ENCODE data around the gene COQ4.

DNA sequence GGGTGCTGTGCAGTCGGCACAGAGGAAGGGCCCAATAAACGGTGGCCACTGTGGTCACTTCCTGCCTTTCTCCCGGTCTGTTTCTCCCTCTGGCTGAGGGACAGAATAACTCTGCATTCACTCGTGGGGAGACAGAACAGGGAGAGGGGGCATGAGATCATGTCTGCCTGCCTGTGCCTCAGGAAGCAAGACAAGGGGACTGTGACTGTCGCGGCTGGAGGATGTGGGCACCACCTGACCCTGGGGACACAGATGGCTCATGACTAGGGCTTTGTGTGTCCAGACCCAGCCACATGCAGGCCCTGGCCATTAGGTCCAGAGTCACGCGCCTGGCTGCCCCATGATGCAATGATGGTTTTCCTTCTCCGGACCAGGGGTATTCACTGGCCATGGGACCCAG lies 6.2 kb upstream of the COQ4 start:
- TF ChIP-seq ZFP3 (CRISPR knock-in tag; IDR thresholded peaks at IDR 0.05) (no peak), BACH2 (CRISPR knock-in tag; IDR thresholded peaks at IDR 0.05; ENCODE audit: borderline replicate concordance) (no peak)
